SK-N-SH (cell line): ENCODE results near the gene MAP4K4. TPM values are rescaled to one million over a fixed set of nuclear protein-coding genes. Genes with fewer than 3 reads are reported as not detected.
A peak's percentile ranks its signal among the peaks of the same experiment; 100 is the strongest.

Experiments
- CTCF ChIA-PET: fragments of 300-600, 350-600 bp; formaldehyde crosslinking; extraction: SDS; loops from one replicate; lab custom pipeline; 2021; lab: Yijun Ruan, JAX
- POLR2A ChIA-PET: fragments of 350-600 bp; sonication (Branson Sonifier 250); formaldehyde crosslinking; extraction: SDS; loops from one replicate; lab custom pipeline; 2020; ENCODE audit warnings: antibody characterized with exemption, inconsistent platforms; lab: Yijun Ruan, JAX
- DNase-seq: peaks from one replicate; pipeline ENCODE4 v3.0.0; 2012
- H2AFZ ChIP-seq: fragments of 200-600 bp; sonication (generic); 2 replicates; pipeline ENCODE4 v1.8.1; 2016; ENCODE audit warnings: antibody characterized with exemption, mild to moderate bottlenecking, low read depth
- H3F3A ChIP-seq: fragments of 200-600 bp; sonication (generic); replicated peaks from 2 replicates; pipeline ENCODE3; 2016; ENCODE audit warnings: antibody characterized with exemption, mild to moderate bottlenecking; ENCODE audit not compliant: insufficient read depth
- H3K27ac ChIP-seq, 2 experiments: fragments of 200-500 bp in 1 of 2; fragments of 200-600 bp in 1 of 2; sonication (Bioruptor generic) in 1 of 2; sonication (generic), shearing (Covaris generic) in 1 of 2; 2 replicates each; pipeline versions ENCODE4 v1.5.1 to v1.6.1; 2014 to 2016; ENCODE audit warnings: low read depth in 2 of 2, inconsistent platforms in 1 of 2, low read length in 1 of 2, mild to moderate bottlenecking in 1 of 2, mixed read lengths in 1 of 2
- H3K27me3 ChIP-seq: fragments of 200-600 bp; sonication (generic), shearing (Covaris generic); 2 replicates; pipeline ENCODE4 v1.6.1; 2016; ENCODE audit warnings: mixed run types; ENCODE audit not compliant: insufficient read depth
- H3K36me3 ChIP-seq, 2 experiments: fragments of 200-500 bp in 1 of 2; fragments of 200-600 bp in 1 of 2; sonication (Bioruptor generic) in 1 of 2; sonication (generic) in 1 of 2; replicated peaks in 1 of 2; 2 replicates each; pipeline versions ENCODE3 to v1.5.1; 2014 to 2016; ENCODE audit warnings: low read length in 1 of 2, mild to moderate bottlenecking in 1 of 2; ENCODE audit not compliant: insufficient read depth in 2 of 2, control insufficient read depth in 1 of 2
- H3K4me1 ChIP-seq, 2 experiments: fragments of 200-500 bp in 1 of 2; fragments of 200-600 bp in 1 of 2; sonication (Bioruptor generic) in 1 of 2; sonication (generic), shearing (Covaris generic) in 1 of 2; 2 replicates each; pipeline versions ENCODE4 v1.5.1 to v1.6.1; 2014 to 2016; ENCODE audit warnings: low read depth in 1 of 2, low read length in 1 of 2, mixed run types in 1 of 2; ENCODE audit not compliant: insufficient read depth in 2 of 2, control insufficient read depth in 1 of 2
- H3K4me2 ChIP-seq: fragments of 200-600 bp; sonication (generic), shearing (Covaris generic); 2 replicates; pipeline ENCODE4 v1.6.1; 2017; ENCODE audit warnings: mixed run types
- H3K4me3 ChIP-seq, 2 experiments: fragments of 200-500 bp in 1 of 2; fragments of 200-600 bp in 1 of 2; sonication (Bioruptor generic) in 1 of 2; sonication (generic), shearing (Covaris generic) in 1 of 2; 2 replicates each; pipeline versions ENCODE4 v1.5.1 to v1.8.1; 2014 to 2016; ENCODE audit warnings: low read depth in 2 of 2, inconsistent platforms in 1 of 2, low read length in 1 of 2, mild to moderate bottlenecking in 1 of 2, mixed read lengths in 1 of 2, moderate library complexity in 1 of 2
- H3K79me2 ChIP-seq: fragments of 200-600 bp; sonication (generic); 2 replicates; pipeline ENCODE4 v1.8.1; 2017; ENCODE audit warnings: mild to moderate bottlenecking; ENCODE audit not compliant: insufficient read depth
- H3K9ac ChIP-seq: fragments of 200-600 bp; sonication (generic); 2 replicates; pipeline ENCODE4 v1.6.1; 2017; ENCODE audit warnings: mixed run types
- H3K9me2 ChIP-seq: fragments of 200-600 bp; sonication (generic); 2 replicates; pipeline ENCODE4 v1.6.1; 2017; ENCODE audit warnings: mixed run types
- H3K9me3 ChIP-seq: fragments of 200-600 bp; sonication (generic); 2 replicates; pipeline ENCODE4 v1.6.1; 2017; ENCODE audit warnings: mixed run types, mild to moderate bottlenecking, moderate library complexity
- H4K20me1 ChIP-seq: fragments of 200-600 bp; sonication (generic); 2 replicates; pipeline ENCODE4 v1.6.1; 2017; ENCODE audit warnings: mild to moderate bottlenecking, mixed run types; ENCODE audit not compliant: insufficient read depth
- CHD2 ChIP-seq: fragments of 150-350 bp; IDR thresholded peaks from 2 replicates; pipeline ENCODE4 v1.6.1; 2018; ENCODE audit warnings: low read length; ENCODE audit not compliant: partially characterized antibody
- CTCF ChIP-seq: fragments of 200-600 bp; sonication (generic); IDR thresholded peaks from 2 replicates; pipeline ENCODE4 v1.6.1; 2017; ENCODE audit warnings: antibody characterized with exemption, mild to moderate bottlenecking, moderate library complexity
- EP300 ChIP-seq, 2 experiments: IDR thresholded peaks; 2 replicates each; pipeline versions ENCODE4 v1.4.0 to v1.6.1; 2012; ENCODE audit warnings: borderline replicate concordance in 1 of 2, low read depth in 1 of 2, low read length in 1 of 2
- FOSL2 ChIP-seq: IDR thresholded peaks from 2 replicates; pipeline ENCODE4 v1.4.0; 2012; ENCODE audit warnings: low read depth, mild to moderate bottlenecking, moderate library complexity, borderline replicate concordance
- FOXJ3 ChIP-seq: sonication (generic); formaldehyde crosslinking; IDR thresholded peaks from 2 replicates; pipeline ENCODE4 v1.5.1; 2020; ENCODE audit warnings: mild to moderate bottlenecking, missing genetic modification reagents
- FOXM1 ChIP-seq: IDR thresholded peaks from 2 replicates; pipeline ENCODE4 v1.4.0; 2012; ENCODE audit warnings: low read depth, mild to moderate bottlenecking
- GABPA ChIP-seq: IDR thresholded peaks from 2 replicates; pipeline ENCODE4 v1.4.0; 2012; ENCODE audit warnings: low read depth, mild to moderate bottlenecking
- GATA2 ChIP-seq: sonication (generic); formaldehyde crosslinking; IDR thresholded peaks from 2 replicates; pipeline ENCODE4 v1.5.0; 2020; ENCODE audit warnings: mild to moderate bottlenecking, missing genetic modification reagents
- JUND ChIP-seq: IDR thresholded peaks from 2 replicates; pipeline ENCODE4 v1.4.0; 2012
- MEF2A ChIP-seq: IDR thresholded peaks from 2 replicates; pipeline ENCODE4 v1.4.0; 2012; ENCODE audit warnings: low read depth, borderline replicate concordance
- MXI1 ChIP-seq: IDR thresholded peaks from 2 replicates; pipeline ENCODE4 v1.6.1; 2012; ENCODE audit warnings: mild to moderate bottlenecking, low read depth, low read length, improper control_type of control experiment
- NFIC ChIP-seq: IDR thresholded peaks from 2 replicates; pipeline ENCODE4 v1.4.0; 2012; ENCODE audit warnings: borderline replicate concordance
- NRF1 ChIP-seq: IDR thresholded peaks from 2 replicates; pipeline ENCODE4 v1.6.1; 2012; ENCODE audit warnings: low read depth, mild to moderate bottlenecking, low read length
- RAD21 ChIP-seq: IDR thresholded peaks from 2 replicates; pipeline ENCODE4 v1.6.1; 2012; ENCODE audit warnings: mild to moderate bottlenecking, low read length
- RCOR1 ChIP-seq: fragments of 150-350 bp; IDR thresholded peaks from 2 replicates; pipeline ENCODE4 v1.6.1; 2017; ENCODE audit warnings: antibody characterized with exemption, low read length
- RFX5 ChIP-seq: IDR thresholded peaks from 2 replicates; pipeline ENCODE4 v1.6.1; 2012; ENCODE audit warnings: mild to moderate bottlenecking, improper control_type of control experiment, low read length
- SMC3 ChIP-seq: IDR thresholded peaks from 2 replicates; pipeline ENCODE4 v1.6.1; 2012; ENCODE audit warnings: low read depth, low read length, improper control_type of control experiment
- TAF1 ChIP-seq: IDR thresholded peaks from 2 replicates; pipeline ENCODE4 v1.6.1; 2012; ENCODE audit warnings: low read depth, mild to moderate bottlenecking, low read length, moderate library complexity, borderline replicate concordance
- USF1 ChIP-seq: IDR thresholded peaks from 2 replicates; pipeline ENCODE4 v1.4.0; 2012; ENCODE audit warnings: low read depth, borderline replicate concordance
- YY1 ChIP-seq: IDR thresholded peaks from 2 replicates; pipeline ENCODE4 v1.4.0; 2012; ENCODE audit warnings: low read depth, mild to moderate bottlenecking
- WGBS: methylation state at CpG from one replicate; pipeline ENCODE4 v1.1.6; 2017; ENCODE audit warnings: low lambda C conversion rate; 5-methylcytosine and 5-hydroxymethylcytosine counted together
- polyA plus RNA-seq, 3 experiments: library from polyadenylated mRNA; depleted of rRNA; stranded (reverse); fragments of >200 nt; gene quantifications; 2 replicates each; pipeline ENCODE4 v1.2.3, GENCODE V29; 2012
- TF ChIP-seq, protein P1 (sequence below): IDR thresholded peaks from 2 replicates; pipeline ENCODE4 v1.4.0; 2012; ENCODE audit warnings: low read depth
- TF ChIP-seq, protein P2 (sequence below): IDR thresholded peaks from 2 replicates; pipeline ENCODE4 v1.4.0; 2012; ENCODE audit warnings: low read depth, borderline replicate concordance
- TF ChIP-seq, protein P3 (sequence below): IDR thresholded peaks from 2 replicates; pipeline ENCODE4 v1.6.1; 2012; ENCODE audit warnings: mild to moderate bottlenecking, low read depth, low read length, moderate library complexity
- TF ChIP-seq, protein P4 (sequence below): fragments of 150-350 bp; IDR thresholded peaks from 2 replicates; pipeline ENCODE4 v1.6.1; 2017; ENCODE audit warnings: antibody characterized with exemption, low read length, low read depth, borderline replicate concordance
- TF ChIP-seq, protein P5 (sequence below): IDR thresholded peaks from 2 replicates; pipeline ENCODE4; 2012

The MAP4K4 gene
- polyA plus RNA-seq, 1 of the 3 experiments (the other 2 are of a cell fraction) = 72.9 TPM

DNA sequence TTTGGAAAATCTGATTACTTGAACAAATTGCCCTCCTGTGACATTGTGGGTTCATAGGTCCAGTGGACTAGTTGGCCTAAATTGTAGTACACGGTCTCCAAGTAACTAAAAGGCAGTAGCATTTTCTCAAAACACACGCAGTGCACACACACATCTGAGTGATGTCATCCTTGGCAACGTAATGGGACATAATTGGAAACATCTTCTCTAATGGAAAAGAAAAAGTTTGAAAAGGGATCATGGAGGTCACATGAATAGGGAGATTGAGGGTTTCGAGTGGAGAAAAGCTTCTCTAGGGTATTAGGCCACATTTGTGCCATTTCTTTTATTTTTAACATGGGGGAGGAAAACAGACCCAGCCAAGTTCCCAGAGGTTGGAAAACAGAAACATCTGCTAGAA lies 93.3 kb downstream of the MAP4K4 start:
- no peak overlapping the region for H3K4me3 ChIP-seq
- CTCF ChIA-PET = no interaction called here
- POLR2A ChIA-PET = no interaction called here
- DNase-seq = no peak
- peak overlapping the region; percentile 71 to 79 for H3K27ac ChIP-seq
- H3F3A ChIP-seq = peaks cover 3% of the 10 kb centered on the region
- no peak overlapping the region for H2AFZ ChIP-seq
- WGBS = 20% methylated on average over 4 of the region's 4 CpGs
- peaks cover 87% of the 10 kb centered on the region for H4K20me1 ChIP-seq
- H3K9ac ChIP-seq = no peak overlapping the region
- no peak overlapping the region for H3K4me2 ChIP-seq
- peaks cover 5 to 19% of the 10 kb centered on the region in 2 experiments for H3K36me3 ChIP-seq
- H3K79me2 ChIP-seq = peaks cover 100% of the 10 kb centered on the region
- H3K4me1 ChIP-seq = peaks cover 32 to 42% of the 10 kb centered on the region in 2 experiments
- no peaks in the 10 kb centered on the region for H3K27me3 ChIP-seq
- no peaks in the 10 kb centered on the region for H3K9me3 ChIP-seq
- no peaks in the 10 kb centered on the region for H3K9me2 ChIP-seq
- TF ChIP-seq CTCF (no peak), RAD21 (no peak), RFX5 (no peak), CHD2 (no peak), FOXM1 (no peak), RCOR1 (no peak), NRF1 (no peak), TAF1 (no peak), YY1 (no peak), JUND (peak; percentile 55), MXI1 (no peak), GABPA (no peak), MEF2A (no peak), USF1 (no peak), EP300 (IDR thresholded peaks at IDR 0.05; ENCODE audit: borderline replicate concordance in 1 of 2, low read depth in 1 of 2, low read length in 1 of 2) (no peak), FOSL2 (no peak; the same call in 1 of the 2 replicates), GATA2 (CRISPR knock-in tag) (no peak), SMC3 (no peak), FOXJ3 (CRISPR knock-in tag) (no peak), NFIC (peak; percentile 77)
- TF ChIP-seq, protein P1, sequence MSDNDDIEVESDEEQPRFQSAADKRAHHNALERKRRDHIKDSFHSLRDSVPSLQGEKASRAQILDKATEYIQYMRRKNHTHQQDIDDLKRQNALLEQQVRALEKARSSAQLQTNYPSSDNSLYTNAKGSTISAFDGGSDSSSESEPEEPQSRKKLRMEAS = no peak; the same call in 1 of the 2 replicates
- TF ChIP-seq, protein P2, sequence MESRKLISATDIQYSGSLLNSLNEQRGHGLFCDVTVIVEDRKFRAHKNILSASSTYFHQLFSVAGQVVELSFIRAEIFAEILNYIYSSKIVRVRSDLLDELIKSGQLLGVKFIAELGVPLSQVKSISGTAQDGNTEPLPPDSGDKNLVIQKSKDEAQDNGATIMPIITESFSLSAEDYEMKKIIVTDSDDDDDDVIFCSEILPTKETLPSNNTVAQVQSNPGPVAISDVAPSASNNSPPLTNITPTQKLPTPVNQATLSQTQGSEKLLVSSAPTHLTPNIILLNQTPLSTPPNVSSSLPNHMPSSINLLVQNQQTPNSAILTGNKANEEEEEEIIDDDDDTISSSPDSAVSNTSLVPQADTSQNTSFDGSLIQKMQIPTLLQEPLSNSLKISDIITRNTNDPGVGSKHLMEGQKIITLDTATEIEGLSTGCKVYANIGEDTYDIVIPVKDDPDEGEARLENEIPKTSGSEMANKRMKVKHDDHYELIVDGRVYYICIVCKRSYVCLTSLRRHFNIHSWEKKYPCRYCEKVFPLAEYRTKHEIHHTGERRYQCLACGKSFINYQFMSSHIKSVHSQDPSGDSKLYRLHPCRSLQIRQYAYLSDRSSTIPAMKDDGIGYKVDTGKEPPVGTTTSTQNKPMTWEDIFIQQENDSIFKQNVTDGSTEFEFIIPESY = no peak
- TF ChIP-seq, protein P3, sequence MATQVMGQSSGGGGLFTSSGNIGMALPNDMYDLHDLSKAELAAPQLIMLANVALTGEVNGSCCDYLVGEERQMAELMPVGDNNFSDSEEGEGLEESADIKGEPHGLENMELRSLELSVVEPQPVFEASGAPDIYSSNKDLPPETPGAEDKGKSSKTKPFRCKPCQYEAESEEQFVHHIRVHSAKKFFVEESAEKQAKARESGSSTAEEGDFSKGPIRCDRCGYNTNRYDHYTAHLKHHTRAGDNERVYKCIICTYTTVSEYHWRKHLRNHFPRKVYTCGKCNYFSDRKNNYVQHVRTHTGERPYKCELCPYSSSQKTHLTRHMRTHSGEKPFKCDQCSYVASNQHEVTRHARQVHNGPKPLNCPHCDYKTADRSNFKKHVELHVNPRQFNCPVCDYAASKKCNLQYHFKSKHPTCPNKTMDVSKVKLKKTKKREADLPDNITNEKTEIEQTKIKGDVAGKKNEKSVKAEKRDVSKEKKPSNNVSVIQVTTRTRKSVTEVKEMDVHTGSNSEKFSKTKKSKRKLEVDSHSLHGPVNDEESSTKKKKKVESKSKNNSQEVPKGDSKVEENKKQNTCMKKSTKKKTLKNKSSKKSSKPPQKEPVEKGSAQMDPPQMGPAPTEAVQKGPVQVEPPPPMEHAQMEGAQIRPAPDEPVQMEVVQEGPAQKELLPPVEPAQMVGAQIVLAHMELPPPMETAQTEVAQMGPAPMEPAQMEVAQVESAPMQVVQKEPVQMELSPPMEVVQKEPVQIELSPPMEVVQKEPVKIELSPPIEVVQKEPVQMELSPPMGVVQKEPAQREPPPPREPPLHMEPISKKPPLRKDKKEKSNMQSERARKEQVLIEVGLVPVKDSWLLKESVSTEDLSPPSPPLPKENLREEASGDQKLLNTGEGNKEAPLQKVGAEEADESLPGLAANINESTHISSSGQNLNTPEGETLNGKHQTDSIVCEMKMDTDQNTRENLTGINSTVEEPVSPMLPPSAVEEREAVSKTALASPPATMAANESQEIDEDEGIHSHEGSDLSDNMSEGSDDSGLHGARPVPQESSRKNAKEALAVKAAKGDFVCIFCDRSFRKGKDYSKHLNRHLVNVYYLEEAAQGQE = no peak
- TF ChIP-seq, protein P4, sequence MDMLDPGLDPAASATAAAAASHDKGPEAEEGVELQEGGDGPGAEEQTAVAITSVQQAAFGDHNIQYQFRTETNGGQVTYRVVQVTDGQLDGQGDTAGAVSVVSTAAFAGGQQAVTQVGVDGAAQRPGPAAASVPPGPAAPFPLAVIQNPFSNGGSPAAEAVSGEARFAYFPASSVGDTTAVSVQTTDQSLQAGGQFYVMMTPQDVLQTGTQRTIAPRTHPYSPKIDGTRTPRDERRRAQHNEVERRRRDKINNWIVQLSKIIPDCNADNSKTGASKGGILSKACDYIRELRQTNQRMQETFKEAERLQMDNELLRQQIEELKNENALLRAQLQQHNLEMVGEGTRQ = no peak
- TF ChIP-seq, protein P5, sequence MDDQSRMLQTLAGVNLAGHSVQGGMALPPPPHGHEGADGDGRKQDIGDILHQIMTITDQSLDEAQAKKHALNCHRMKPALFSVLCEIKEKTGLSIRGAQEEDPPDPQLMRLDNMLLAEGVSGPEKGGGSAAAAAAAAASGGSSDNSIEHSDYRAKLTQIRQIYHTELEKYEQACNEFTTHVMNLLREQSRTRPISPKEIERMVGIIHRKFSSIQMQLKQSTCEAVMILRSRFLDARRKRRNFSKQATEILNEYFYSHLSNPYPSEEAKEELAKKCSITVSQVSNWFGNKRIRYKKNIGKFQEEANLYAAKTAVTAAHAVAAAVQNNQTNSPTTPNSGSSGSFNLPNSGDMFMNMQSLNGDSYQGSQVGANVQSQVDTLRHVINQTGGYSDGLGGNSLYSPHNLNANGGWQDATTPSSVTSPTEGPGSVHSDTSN = 0 out of 2 replicates have a peak, but pooled peaks have one; percentile 5
